Upper lobe of left lung (tissue), 6 donors: ENCODE results near the gene NECTIN2. TPM values are rescaled to one million over a fixed set of nuclear protein-coding genes. Genes with fewer than 3 reads are reported as not detected.

Experiments used
- ATAC-seq, 2 donors: fragments of 200-7000 bp; cut with Tn5 transposase; one replicate each; pipeline ENCODE4 v1.9.1; 2022; ENCODE audit warnings: mild to moderate bottlenecking in 2 of 2, moderate library complexity in 2 of 2; ENCODE audit not compliant: low FRiP score in 2 of 2
- DNase-seq, 2 donors: peaks; one replicate each; pipeline ENCODE4 v3.0.0-alpha.2; 2019 to 2020
- H3K27ac ChIP-seq, 4 donors: fragments of 200-600 bp; sonication (generic); one replicate each; pipeline ENCODE4 v1.5.1; 2016 to 2019
- H3K27me3 ChIP-seq, 4 donors: fragments of 200-600 bp; sonication (generic); one replicate each; pipeline ENCODE4 v1.5.1; 2017 to 2019
- H3K36me3 ChIP-seq, 4 donors: fragments of 200-600 bp; sonication (generic); one replicate each; pipeline ENCODE4 v1.5.1; 2016 to 2019
- H3K4me1 ChIP-seq, 4 donors: fragments of 200-600 bp; sonication (generic); one replicate each; pipeline ENCODE4 v1.5.1; 2018 to 2019
- H3K4me3 ChIP-seq, 4 donors: fragments of 200-600 bp; sonication (generic); one replicate each; pipeline ENCODE4 v1.5.1; 2017 to 2019; ENCODE audit warnings: mild to moderate bottlenecking in 2 of 4, moderate library complexity in 1 of 4
- H3K9me3 ChIP-seq, 4 donors: fragments of 200-600 bp; sonication (generic); one replicate each; pipeline ENCODE4 v1.5.1; 2018 to 2019
- EP300 ChIP-seq, 4 donors: sonication (generic); formaldehyde crosslinking; IDR thresholded peaks; one replicate each; pipeline ENCODE4 v1.5.1; 2017; ENCODE audit warnings: antibody characterized with exemption in 4 of 4, control low read depth in 2 of 4
- POLR2A ChIP-seq, 4 donors: fragments of 450-650 bp; IDR thresholded peaks; one replicate each; pipeline ENCODE4 v1.5.1; 2016 to 2017; ENCODE audit warnings: antibody characterized with exemption in 4 of 4, mild to moderate bottlenecking in 2 of 4
- POLR2AphosphoS5 ChIP-seq, 2 donors: sonication (generic); formaldehyde crosslinking; IDR thresholded peaks; one replicate each; pipeline ENCODE4 v1.5.1; 2017; ENCODE audit warnings: antibody characterized with exemption in 2 of 2
- WGBS, 2 donors: methylation state at CpG; one replicate each; pipeline ENCODE4 v1.1.5; 2017 to 2018; 5-methylcytosine and 5-hydroxymethylcytosine counted together
- total RNA-seq, 6 donors: library from RNA; depleted of rRNA in 4 of 6; stranded (reverse); fragments of >200 nt in 4 of 6; gene quantifications; one replicate each; pipeline versions ENCODE4 v1.1.0 to v1.2.1, GENCODE V29; 2016 to 2021
- TF ChIP-seq, protein P1 (sequence below), 6 experiments: fragments of 450-650 bp in 4 of 6; fragments of 200-600 bp in 2 of 6; sonication (generic) in 2 of 6; IDR thresholded peaks; one replicate each; pipeline ENCODE4 v1.5.1; 2016 to 2019; ENCODE audit warnings: antibody characterized with exemption in 6 of 6
- donor health status: DM: no; HTN: no; CAD: no; lungs with moderate emphysema.
- donor health status: DM: no; HTN: yes; CAD: no; lungs with severe emphysema.

NECTIN2 gene
- total RNA-seq, 6 donors from 2014 or later: 52.2 to 152 (median 109) TPM

DNA sequence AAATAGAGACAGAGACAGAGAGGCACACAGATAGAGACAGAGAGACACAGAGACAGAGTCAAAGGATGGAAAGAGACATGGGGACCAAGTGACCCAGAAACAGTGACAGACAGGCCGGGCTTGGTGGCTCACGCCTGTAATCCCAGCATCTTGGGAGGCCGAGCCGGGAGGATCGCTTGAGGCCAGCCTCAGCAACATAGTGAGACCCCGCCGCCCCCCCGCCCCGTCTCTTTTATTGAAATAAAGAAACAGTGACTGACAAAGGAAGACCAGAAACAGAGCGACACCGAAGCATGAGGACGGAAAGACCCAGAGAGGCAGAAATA, 848 bp upstream of the NECTIN2 start:
- peak overlapping the region; percentile 89 to 100 (median 97) for H3K27ac ChIP-seq

DNA sequence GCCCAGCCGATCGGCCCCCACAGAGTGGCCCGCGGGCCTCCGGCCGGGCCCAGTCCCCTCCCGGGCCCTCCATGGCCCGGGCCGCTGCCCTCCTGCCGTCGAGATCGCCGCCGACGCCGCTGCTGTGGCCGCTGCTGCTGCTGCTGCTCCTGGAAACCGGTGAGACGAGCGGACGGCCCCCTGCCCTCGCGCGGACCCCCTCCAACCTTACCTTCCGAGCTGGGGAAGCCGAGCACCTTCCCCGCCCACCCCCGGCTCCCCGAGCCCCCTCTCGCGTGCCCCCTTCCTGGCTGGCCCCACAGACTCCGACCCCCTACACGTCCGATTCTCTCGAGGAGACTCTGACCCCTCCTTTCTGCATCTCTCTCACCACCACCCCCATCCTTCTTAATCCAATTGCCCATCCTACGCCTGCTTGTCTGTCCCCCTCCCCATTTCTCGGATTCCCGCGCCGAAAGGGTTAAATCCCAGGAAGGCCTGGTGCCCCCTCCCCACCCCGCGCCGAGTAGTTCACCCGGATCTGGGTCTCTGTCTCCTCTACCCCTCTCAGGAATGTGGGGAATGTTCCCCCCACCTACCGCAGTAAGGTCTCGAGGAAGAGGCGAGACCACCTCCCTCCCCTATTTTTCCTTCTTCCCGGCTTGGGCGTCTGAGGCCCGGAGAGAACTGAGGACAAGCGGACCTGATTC, 502 bp downstream of the NECTIN2 start:
- H3K4me3 ChIP-seq: peak overlapping the region; percentile 86 to 89 (median 88)
- peaks cover 36 to 64% (median 45%) of the 10 kb centered on the region in 4 donors for H3K4me1 ChIP-seq
- no peaks in the 10 kb centered on the region for H3K27me3 ChIP-seq
- TF ChIP-seq EP300 (IDR thresholded peaks at IDR 0.05): no peak
- no peak for TF ChIP-seq POLR2AphosphoS5 (IDR thresholded peaks at IDR 0.05)
- no peak for TF ChIP-seq POLR2A (IDR thresholded peaks at IDR 0.05)
- TF ChIP-seq, protein P1, sequence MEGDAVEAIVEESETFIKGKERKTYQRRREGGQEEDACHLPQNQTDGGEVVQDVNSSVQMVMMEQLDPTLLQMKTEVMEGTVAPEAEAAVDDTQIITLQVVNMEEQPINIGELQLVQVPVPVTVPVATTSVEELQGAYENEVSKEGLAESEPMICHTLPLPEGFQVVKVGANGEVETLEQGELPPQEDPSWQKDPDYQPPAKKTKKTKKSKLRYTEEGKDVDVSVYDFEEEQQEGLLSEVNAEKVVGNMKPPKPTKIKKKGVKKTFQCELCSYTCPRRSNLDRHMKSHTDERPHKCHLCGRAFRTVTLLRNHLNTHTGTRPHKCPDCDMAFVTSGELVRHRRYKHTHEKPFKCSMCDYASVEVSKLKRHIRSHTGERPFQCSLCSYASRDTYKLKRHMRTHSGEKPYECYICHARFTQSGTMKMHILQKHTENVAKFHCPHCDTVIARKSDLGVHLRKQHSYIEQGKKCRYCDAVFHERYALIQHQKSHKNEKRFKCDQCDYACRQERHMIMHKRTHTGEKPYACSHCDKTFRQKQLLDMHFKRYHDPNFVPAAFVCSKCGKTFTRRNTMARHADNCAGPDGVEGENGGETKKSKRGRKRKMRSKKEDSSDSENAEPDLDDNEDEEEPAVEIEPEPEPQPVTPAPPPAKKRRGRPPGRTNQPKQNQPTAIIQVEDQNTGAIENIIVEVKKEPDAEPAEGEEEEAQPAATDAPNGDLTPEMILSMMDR (IDR thresholded peaks at IDR 0.05): no peak
- no peaks in the 10 kb centered on the region for H3K9me3 ChIP-seq
- H3K36me3 ChIP-seq: no peaks in the 10 kb centered on the region
- DNase-seq (no peak), ATAC-seq (no peak)
- peak overlapping the region; percentile 96 to 100 (median 98) for H3K27ac ChIP-seq
- WGBS, 2 donors: 0 to 1% methylated on average over 18 of the region's 51 CpGs

More for the DNA sequence above, 848 bp upstream of the NECTIN2 start:
- WGBS, 2 donors: 4 to 11% methylated on average over 12 of the region's 12 CpGs
- DNase-seq (no peak), ATAC-seq (no peak)
- Histone ChIP-seq H3K4me1 (peaks cover 30 to 57% (median 39%) of the 10 kb centered on the region in 4 donors), H3K9me3 (no peaks in the 10 kb centered on the region), H3K4me3 (peak overlapping the region in 3 of 4 donors; percentile 86 to 88 (median 87)), H3K36me3 (no peaks in the 10 kb centered on the region), H3K27me3 (no peaks in the 10 kb centered on the region)
- TF ChIP-seq EP300 (IDR thresholded peaks at IDR 0.05) (no peak), POLR2A (IDR thresholded peaks at IDR 0.05) (no peak), POLR2AphosphoS5 (IDR thresholded peaks at IDR 0.05) (no peak)
- TF ChIP-seq, protein P1 (IDR thresholded peaks at IDR 0.05): no peak

DNA sequence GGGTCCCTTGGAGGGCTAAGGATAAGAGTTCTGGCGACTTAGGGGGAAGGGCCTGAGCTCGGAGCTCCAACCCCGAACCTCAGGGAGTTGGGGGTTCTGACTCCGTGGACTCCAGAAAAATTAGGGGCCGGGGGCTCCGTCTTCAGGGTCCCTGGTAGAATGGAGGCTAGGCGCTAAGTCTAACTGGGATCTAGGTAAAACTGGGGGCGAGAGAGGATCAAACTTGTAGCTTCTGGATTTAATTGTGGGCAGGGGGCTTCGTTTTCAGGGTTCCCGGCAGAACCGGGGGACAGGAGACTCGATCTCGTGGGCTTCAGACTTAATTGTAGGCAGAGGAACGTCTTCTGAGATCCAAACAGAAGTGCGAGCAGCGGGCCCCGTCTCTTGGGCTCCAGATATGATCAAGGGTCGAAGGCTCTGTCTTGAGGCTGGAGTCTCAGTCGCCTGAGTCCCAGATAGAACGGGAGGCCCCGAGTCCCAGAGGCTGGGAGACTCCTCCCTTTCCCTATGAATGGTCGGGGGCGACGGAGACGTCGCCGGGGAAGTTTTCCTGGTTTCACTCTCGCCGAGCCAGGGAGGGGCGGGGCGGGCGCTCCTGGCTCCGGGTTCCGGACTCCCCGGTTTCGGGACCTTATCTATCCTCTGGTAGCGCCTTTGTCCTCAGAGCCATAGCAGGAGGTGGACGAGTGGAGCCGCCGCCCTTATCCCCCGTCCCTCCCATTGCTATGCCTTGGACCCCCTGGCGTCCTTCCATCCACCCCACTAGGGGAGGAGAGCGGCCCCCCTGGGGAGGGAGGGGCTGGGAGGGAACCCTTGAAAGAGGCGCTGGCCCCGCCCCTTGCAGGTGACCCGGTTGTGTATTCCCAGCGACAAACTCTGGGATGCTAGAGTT, 1.3 kb downstream of the NECTIN2 start:
- Histone ChIP-seq H3K36me3 (no peaks in the 10 kb centered on the region), H3K27ac (peak overlapping the region; percentile 96 to 100 (median 98)), H3K27me3 (no peaks in the 10 kb centered on the region), H3K4me3 (peak overlapping the region; percentile 86 to 89 (median 88)), H3K4me1 (peaks cover 36 to 64% (median 47%) of the 10 kb centered on the region in 4 donors), H3K9me3 (no peaks in the 10 kb centered on the region)
- TF ChIP-seq, protein P1 (IDR thresholded peaks at IDR 0.05): peak in 1 of 6 experiments; percentile 6
- TF ChIP-seq POLR2AphosphoS5 (IDR thresholded peaks at IDR 0.05) (peak; percentile 41 to 88), POLR2A (IDR thresholded peaks at IDR 0.05) (peak; percentile 38 to 84 (median 78)), EP300 (IDR thresholded peaks at IDR 0.05) (no peak)
- ATAC-seq (peak; percentile 15 to 27), DNase-seq (peak; percentile 90 to 93)
- 1% methylated on average over 33 to 35 of the region's 47 CpGs for WGBS, 2 donors

DNA sequence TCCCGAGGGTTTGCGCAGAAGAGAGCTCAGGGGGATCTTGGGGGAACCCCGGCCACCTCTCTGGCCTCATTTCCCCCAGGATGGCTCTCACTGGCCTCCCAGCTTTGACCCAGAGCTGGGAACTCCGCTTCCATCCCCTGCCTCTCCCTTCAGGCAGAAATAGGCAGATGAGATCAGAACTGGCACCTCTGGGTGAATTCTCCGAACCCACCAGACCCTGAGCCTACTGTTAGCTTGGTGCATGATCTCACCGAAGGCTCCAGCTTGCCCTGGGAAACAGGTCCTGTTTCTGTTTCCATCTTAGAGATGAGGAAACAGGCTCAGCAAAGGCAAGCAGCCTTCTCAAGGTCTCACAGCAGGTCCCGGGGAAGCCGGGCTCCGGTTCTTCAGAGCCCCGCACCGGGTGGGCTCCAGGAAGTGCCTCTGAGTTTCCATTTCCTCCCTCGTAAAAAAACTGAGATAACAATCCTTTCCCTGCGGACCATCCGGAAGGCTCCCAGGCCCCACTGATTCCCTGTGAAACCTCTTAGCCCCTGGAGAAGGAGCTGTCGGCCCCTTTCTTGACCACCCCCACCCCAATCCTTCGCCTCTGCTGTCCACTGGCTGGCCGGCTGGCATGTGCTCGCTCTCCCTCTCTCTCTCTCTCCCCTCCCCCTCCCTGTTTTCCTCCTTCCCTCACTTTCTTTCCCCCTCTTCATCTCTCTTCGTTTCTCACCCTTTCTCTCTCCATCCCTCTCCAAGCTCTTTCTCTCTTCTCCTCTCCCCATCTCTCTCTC, 2.1 kb downstream of the NECTIN2 start:
- TF ChIP-seq EP300 (IDR thresholded peaks at IDR 0.05): no peak
- no peak for TF ChIP-seq POLR2AphosphoS5 (IDR thresholded peaks at IDR 0.05)
- TF ChIP-seq, protein P1 (IDR thresholded peaks at IDR 0.05): no peak
- TF ChIP-seq POLR2A (IDR thresholded peaks at IDR 0.05): no peak
- peak overlapping the region; percentile 96 to 100 (median 98) for H3K27ac ChIP-seq
- 18 to 25% methylated on average over 19 of the region's 19 CpGs for WGBS, 2 donors
- H3K4me3 ChIP-seq: peak overlapping the region; percentile 55 to 88 (median 86)
- H3K27me3 ChIP-seq: no peaks in the 10 kb centered on the region
- H3K36me3 ChIP-seq: no peaks in the 10 kb centered on the region
- no peaks in the 10 kb centered on the region for H3K9me3 ChIP-seq
- DNase-seq (no peak), ATAC-seq (no peak)
- peaks cover 36 to 64% (median 47%) of the 10 kb centered on the region in 4 donors for H3K4me1 ChIP-seq
